Stomach (tissue), 9 donors: ENCODE results near the gene EVI5L. TPM values are rescaled to one million over a fixed set of nuclear protein-coding genes. Genes with fewer than 3 reads are reported as not detected.

Experiments used
- DNase-seq, 2 donors: peaks; one replicate each; pipeline versions ENCODE4 v3.0.0 to v3.0.0-alpha.2; 2013 to 2019
- H3K27ac ChIP-seq, 5 donors: fragments of 200-600 bp in 4 of 5; sonication (generic) in 4 of 5; one replicate each; pipeline ENCODE4 v1.5.1; 2013 to 2019; ENCODE audit warnings: mild to moderate bottlenecking in 1 of 5, moderate library complexity in 1 of 5
- H3K27me3 ChIP-seq, 3 donors: fragments of 200-600 bp; sonication (generic); one replicate each; pipeline ENCODE4 v1.5.1; 2017 to 2019; ENCODE audit warnings: mixed run types in 1 of 3
- H3K36me3 ChIP-seq, 4 donors: fragments of 200-600 bp; sonication (generic); 1 replicate in 3 of 4; 2 replicates in 1 of 4; pipeline ENCODE4 v1.5.1; 2016 to 2019
- H3K4me1 ChIP-seq, 4 donors: fragments of 200-600 bp; sonication (generic); one replicate each; pipeline ENCODE4 v1.5.1; 2016 to 2019
- H3K4me3 ChIP-seq, 4 donors: fragments of 200-600 bp; sonication (generic) in 3 of 4; one replicate each; pipeline ENCODE4 v1.5.1; 2016 to 2019; ENCODE audit warnings: mild to moderate bottlenecking in 1 of 4
- H3K9me3 ChIP-seq, 4 donors: fragments of 200-600 bp; sonication (generic); one replicate each; pipeline ENCODE4 v1.5.1; 2016 to 2019
- EP300 ChIP-seq: sonication (generic); formaldehyde crosslinking; IDR thresholded peaks from one replicate; pipeline ENCODE4 v1.6.1; 2017; ENCODE audit warnings: antibody characterized with exemption
- POLR2A ChIP-seq, 4 donors: fragments of 450-650 bp; IDR thresholded peaks; one replicate each; pipeline ENCODE4 v1.6.1; 2016; ENCODE audit warnings: antibody characterized with exemption in 4 of 4, control low read depth in 2 of 4, mild to moderate bottlenecking in 1 of 4, moderate library complexity in 1 of 4
- POLR2AphosphoS5 ChIP-seq, 3 donors: sonication (generic); formaldehyde crosslinking; IDR thresholded peaks; one replicate each; pipeline ENCODE4 v1.6.1; 2016; ENCODE audit warnings: antibody characterized with exemption in 3 of 3
- WGBS, 5 donors: extraction: QIAGEN DNeasy Blood & Tissue Kit in 3 of 5; methylation state at CpG; one replicate each; pipeline versions ENCODE4 v1.1.5 to v1.1.7; 2013 to 2018; 5-methylcytosine and 5-hydroxymethylcytosine counted together
- intact Hi-C: fragments of 100-400 bp; cut with DNase I; formaldehyde crosslinking; loops from one replicate; pipeline ENCODE4 v1.15.1; 2023; ENCODE audit warnings: low total_unique reads
- polyA plus RNA-seq, 3 donors: library from polyadenylated mRNA; stranded (reverse); fragments of 200-250 nt; gene quantifications; one replicate each; pipeline ENCODE4 v1.2.3, GENCODE V29; 2013
- total RNA-seq, 5 donors: library from RNA; depleted of rRNA; stranded (reverse); fragments of >200 nt; gene quantifications; one replicate each; pipeline versions ENCODE4 v1.1.0 to v1.2.3, GENCODE V29; 2014 to 2016
- TF ChIP-seq, protein P1 (sequence below), 7 experiments: fragments of 450-650 bp in 4 of 7; fragments of 200-600 bp in 3 of 7; sonication (generic) in 3 of 7; IDR thresholded peaks; one replicate each; pipeline ENCODE4 v1.5.1; 2016 to 2019; ENCODE audit warnings: antibody characterized with exemption in 7 of 7, control low read depth in 2 of 7, mild to moderate bottlenecking in 1 of 7
- donor health status: healthy with polysubstance abuse.
- donor health status: Bipolar disorder and iron deficiency.
- donor health status: healthy.

Gene EVI5L
- total and polyA plus RNA-seq, 8 donors = 4.9 to 31.6 (median 8.4) TPM

DNA sequence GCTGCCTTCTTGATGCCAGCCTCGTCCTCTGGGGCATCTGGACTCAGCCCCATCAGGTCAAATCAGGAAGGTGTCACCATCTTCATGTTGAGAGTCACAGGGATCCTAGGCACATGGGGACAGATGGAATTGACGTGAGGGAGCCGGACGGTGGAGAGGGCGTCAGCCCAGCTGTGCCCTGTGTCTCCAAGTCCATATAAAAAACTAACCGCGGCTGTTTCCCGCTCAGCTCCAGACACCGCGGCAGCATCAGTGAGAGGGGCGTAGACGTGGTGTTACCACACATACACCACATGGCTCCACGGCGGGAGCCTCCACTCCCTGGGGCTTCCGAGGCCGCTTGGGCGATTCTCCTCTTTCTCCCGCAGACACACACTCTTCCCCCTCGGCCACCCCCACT is 49.8 kb downstream of the EVI5L start:
- H3K27me3 ChIP-seq = peaks cover 0 to 24% (median 6%) of the 10 kb centered on the region in 3 donors
- no peak overlapping the region for H3K27ac ChIP-seq
- no peaks in the 10 kb centered on the region for H3K9me3 ChIP-seq
- H3K4me1 ChIP-seq = peaks cover 0 to 3% (median under 1%) of the 10 kb centered on the region in 4 donors
- WGBS, 5 donors = 80 to 88% (median 83%) methylated on average over 16 to 19 of the region's 19 CpGs
- no peak overlapping the region for H3K4me3 ChIP-seq
- intact Hi-C loops = no loop called here
- no peaks in the 10 kb centered on the region for H3K36me3 ChIP-seq
- no peak for DNase-seq
- TF ChIP-seq POLR2A (IDR thresholded peaks at IDR 0.05) (no peak), EP300 (no peak), POLR2AphosphoS5 (IDR thresholded peaks at IDR 0.05) (no peak)
- TF ChIP-seq, protein P1, sequence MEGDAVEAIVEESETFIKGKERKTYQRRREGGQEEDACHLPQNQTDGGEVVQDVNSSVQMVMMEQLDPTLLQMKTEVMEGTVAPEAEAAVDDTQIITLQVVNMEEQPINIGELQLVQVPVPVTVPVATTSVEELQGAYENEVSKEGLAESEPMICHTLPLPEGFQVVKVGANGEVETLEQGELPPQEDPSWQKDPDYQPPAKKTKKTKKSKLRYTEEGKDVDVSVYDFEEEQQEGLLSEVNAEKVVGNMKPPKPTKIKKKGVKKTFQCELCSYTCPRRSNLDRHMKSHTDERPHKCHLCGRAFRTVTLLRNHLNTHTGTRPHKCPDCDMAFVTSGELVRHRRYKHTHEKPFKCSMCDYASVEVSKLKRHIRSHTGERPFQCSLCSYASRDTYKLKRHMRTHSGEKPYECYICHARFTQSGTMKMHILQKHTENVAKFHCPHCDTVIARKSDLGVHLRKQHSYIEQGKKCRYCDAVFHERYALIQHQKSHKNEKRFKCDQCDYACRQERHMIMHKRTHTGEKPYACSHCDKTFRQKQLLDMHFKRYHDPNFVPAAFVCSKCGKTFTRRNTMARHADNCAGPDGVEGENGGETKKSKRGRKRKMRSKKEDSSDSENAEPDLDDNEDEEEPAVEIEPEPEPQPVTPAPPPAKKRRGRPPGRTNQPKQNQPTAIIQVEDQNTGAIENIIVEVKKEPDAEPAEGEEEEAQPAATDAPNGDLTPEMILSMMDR (IDR thresholded peaks at IDR 0.05) = no peak

GRCh38 chr19:7881910-7882309 is 51.9 kb downstream of the EVI5L start:
- WGBS, 5 donors = 90 to 96% (median 95%) methylated on average over 3 of the region's 3 CpGs
- Histone ChIP-seq H3K9me3 (no peaks in the 10 kb centered on the region), H3K4me1 (no peaks in the 10 kb centered on the region), H3K27ac (no peak overlapping the region), H3K4me3 (no peak overlapping the region), H3K27me3 (peaks cover 0 to 14% (median 0%) of the 10 kb centered on the region in 3 donors), H3K36me3 (no peaks in the 10 kb centered on the region)
- DNase-seq = no peak
- TF ChIP-seq EP300 (no peak), POLR2A (IDR thresholded peaks at IDR 0.05) (no peak), POLR2AphosphoS5 (IDR thresholded peaks at IDR 0.05) (no peak)
- TF ChIP-seq, protein P1 (IDR thresholded peaks at IDR 0.05) = no peak
- intact Hi-C loops = no loop called here

DNA sequence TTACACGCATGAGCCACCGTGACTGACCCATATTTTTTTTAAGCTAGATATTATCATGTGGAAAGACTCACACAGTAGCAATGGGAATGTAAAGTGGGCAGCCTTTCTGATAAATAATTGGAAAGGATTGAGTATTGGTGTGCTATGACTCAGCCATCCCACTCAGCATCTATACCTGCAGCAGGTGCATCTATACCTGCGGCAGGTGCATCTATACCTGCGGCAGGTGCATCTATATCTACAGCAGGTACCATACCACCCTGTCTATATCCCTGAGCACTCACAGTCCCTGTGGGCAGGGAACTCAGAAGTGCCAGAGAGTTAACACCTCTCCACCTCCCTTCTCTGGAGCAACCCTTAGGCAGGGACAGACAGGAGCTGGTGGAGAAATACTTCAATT is 53.1 kb downstream of the EVI5L start:
- 67 to 92% (median 82%) methylated on average over 4 of the region's 4 CpGs for WGBS, 5 donors

DNA sequence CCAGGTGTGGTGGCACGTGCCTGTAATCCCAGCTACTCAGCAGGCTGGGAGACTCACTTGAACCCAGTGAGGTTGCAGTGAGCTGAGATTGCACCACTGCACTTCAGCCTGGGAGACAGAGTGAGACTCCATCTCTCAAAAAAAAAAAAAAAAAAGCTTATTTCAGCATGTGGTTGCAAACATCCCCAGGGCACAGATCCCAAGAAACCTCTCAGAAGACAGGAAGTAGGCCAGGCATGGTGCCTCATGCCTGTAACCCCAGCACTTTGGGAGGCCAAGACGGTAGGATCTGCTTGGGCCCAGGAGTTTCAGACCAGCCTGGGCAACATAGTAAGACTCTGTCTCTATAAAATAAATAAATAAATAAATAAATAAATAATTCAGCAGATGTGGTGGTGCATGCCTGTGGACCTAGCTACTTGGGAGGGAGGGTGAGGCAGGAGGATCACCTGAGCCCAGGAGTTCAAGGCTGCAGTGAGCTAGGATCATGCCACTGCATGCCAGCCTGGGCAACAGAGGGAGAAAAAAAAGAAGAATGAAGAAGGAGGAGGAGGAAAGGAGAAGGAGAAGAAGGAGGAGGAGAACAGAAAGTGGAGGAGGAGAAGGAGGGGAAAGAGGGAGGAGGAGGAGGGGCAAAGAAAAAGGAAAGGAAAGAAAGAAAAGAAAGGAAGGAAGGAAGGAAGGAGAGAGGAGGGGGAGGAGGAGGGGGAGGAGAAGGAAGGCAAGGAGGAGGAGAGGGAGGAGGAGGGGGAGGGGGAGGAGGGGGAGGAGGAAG is 54.0 kb downstream of the EVI5L start:
- DNase-seq = no peak
- no peaks in the 10 kb centered on the region for H3K36me3 ChIP-seq
- H3K4me3 ChIP-seq = no peak overlapping the region
- TF ChIP-seq POLR2AphosphoS5 (IDR thresholded peaks at IDR 0.05) (no peak), POLR2A (IDR thresholded peaks at IDR 0.05) (no peak), EP300 (no peak)
- TF ChIP-seq, protein P1 (IDR thresholded peaks at IDR 0.05) = no peak
- WGBS, 5 donors = 86 to 90% (median 87%) methylated on average over 2 of the region's 2 CpGs
- no peaks in the 10 kb centered on the region for H3K9me3 ChIP-seq
- intact Hi-C loops = no loop called here
- no peak overlapping the region for H3K27ac ChIP-seq
- peaks cover 0 to 34% (median 10%) of the 10 kb centered on the region in 3 donors for H3K27me3 ChIP-seq
- H3K4me1 ChIP-seq = peaks cover 0 to 11% (median 10%) of the 10 kb centered on the region in 4 donors

More for the DNA sequence above, 53.1 kb downstream of the EVI5L start:
- TF ChIP-seq POLR2AphosphoS5 (IDR thresholded peaks at IDR 0.05) (no peak), EP300 (no peak), POLR2A (IDR thresholded peaks at IDR 0.05) (no peak)
- TF ChIP-seq, protein P1 (IDR thresholded peaks at IDR 0.05) = no peak
- peaks cover 0 to 25% (median 5%) of the 10 kb centered on the region in 3 donors for H3K27me3 ChIP-seq
- H3K4me3 ChIP-seq = no peak overlapping the region
- no peak for DNase-seq
- intact Hi-C loops = no loop called here
- H3K9me3 ChIP-seq = no peaks in the 10 kb centered on the region
- peaks cover 0 to 2% (median 1%) of the 10 kb centered on the region in 4 donors for H3K4me1 ChIP-seq
- no peak overlapping the region for H3K27ac ChIP-seq
- no peaks in the 10 kb centered on the region for H3K36me3 ChIP-seq
